ENCODE data around the gene TCF4.

The TCF4 gene

DNA sequence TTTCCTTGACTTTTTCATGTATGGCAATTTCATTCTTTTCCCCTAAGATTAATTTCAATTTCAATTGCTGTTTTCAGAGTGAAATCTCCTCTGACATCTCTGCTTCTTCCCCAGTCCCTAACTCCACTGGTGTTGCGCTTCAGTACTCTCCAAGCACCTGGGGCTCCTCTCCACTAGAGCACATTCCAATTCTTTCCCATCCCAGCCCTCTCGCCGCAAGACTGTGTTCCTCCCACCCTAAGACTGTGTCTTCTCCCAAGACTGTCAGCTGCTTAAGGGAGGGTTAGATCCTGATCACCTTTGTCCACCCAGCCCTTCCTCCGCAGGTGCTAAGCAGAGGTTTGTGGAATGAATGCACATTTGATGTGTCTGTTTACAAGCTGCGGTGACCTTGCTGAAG is 373.0 kb downstream of the TCF4 start:
- DNase-seq: no peak

DNA sequence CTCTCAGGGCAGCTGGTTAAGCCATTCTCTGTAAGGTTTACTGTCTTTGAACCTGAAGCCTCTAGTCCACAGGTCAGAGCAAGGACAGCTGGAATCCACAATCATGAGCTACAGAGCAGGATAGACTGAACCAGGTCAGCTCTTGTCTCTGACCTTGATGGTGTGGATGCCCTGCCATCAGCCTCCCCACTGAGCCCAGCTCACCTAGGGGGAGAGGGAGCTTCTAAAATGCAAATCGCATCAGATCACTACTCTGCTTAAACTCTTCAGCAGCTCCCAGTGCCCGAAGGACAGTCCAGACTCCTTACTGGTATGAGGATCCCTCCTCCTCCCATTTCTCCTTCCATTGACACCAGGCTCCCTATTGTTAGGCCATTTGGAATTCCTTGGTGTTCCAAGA is 373.5 kb downstream of the TCF4 start:
- no peak for DNase-seq

DNA sequence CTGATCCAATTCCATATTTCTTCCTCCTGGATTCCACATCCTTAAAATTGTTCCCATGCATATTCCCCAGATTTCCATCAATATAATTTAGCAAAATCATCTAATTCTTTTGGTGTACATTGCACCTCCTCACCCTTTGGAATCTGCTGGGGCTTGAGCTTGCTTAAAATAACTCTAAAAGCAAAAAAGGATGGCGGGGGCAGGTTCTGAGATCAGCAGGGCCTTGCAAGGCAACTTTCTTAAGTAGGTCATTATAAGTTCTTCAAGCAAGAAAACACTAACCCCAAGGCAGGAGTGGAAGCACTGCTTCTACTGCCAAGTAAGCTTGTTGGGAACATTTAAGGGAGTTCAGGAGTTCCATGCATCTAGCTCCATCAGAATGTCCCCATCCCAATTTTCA is 374.4 kb downstream of the TCF4 start:
- DNase-seq: no peak

DNA sequence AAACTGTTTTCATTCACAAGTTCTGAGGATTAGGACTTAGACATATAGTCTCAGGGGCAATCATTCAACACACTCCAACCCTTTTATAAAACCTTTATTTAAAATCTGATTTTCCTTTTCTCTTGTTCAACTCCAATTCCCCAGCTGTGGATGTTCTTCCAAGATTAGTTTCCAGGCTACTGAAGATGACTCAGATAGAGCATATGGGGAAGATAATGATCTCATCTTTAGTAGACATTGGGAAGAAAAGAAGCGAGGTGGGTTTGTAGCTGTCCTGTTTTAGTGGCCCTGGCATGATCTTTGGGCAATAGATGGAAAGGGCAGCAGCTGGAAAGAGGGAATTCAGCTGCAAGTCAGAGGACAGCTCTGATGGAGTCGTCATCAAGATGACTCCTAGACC is 381.1 kb downstream of the TCF4 start:
- DNase-seq: no peak

DNA sequence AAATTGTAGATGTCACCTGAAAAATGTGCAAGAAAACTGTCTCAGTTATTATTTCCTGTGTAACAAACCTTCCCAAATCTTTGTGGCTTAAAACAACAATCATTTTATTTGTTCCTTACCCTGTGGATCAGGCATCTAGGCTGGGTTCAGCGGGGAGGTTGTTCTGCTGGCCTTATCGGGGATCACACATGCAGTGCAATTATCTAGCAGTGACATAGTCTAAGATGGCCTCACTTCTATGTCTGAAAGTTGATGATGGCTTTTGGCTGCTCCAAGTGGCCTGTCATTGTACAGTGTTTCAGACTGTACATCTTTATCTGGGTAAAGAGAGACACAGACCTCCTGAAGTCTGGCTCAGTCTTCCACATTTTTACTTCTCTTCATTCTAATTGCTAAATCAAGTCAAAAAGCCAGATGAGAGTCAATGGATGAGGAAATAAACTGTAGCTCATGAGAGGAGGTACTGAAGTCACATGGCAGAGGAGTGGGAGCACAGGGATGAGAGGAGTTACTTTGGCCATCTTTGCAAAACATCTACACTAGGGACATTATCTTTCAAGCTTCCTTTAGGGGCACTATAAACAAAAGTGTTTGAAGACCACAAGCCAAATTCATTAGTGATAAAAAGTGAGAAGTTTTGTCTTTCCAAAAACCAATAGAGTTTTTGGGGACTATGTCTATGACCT is 385.6 kb downstream of the TCF4 start:
- no peak for DNase-seq

DNA sequence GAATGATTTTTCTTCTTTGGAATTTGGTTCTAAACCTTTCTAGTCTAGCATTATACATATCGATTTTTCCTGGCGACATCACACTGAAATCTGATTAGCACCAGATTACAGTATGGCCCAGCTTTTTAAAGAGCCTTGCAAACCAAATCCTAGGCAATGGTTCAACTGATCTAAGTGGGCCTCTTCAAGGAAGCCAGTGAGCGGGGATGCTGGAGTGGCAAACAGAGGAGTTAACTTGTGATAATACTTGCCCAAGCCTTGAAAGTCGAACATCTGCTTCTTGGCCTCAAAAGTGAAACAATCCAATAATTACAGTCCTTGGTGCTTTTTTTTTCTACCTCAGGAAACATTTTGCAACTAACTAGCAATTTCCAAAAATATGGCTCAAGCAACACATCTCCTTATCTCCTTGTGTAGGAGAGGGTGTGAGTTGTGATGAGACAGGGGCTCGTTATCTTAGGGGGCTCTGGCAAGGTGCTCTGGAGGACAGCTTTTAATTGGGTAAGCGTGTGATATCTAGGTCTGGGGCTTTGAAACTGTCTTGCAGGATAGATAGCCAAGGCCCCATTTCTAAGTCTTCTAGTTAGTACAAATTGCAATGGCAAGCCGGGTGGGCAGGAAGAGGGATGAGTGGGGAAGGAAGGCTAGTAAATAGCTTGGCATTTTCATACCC is 388.6 kb downstream of the TCF4 start:
- DNase-seq: no peak

DNA sequence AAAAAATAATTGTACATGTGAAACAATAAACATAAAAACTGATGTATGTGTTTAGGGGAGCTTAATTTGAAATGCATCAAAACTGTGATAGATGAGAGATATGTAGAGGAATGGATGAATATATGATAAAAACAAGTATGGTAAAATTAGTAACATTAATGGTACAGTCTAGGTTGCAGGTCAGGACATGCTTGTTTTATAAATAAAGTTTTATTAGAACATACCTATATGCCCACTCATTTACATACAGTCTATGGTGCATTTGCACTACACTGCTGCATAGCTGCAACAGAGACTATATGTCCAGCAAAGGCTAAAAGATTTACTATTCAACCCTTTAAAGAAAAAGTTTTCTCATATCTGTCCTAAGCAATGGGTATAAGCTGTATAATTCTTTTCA is 392.1 kb downstream of the TCF4 start:
- no peak for DNase-seq

DNA sequence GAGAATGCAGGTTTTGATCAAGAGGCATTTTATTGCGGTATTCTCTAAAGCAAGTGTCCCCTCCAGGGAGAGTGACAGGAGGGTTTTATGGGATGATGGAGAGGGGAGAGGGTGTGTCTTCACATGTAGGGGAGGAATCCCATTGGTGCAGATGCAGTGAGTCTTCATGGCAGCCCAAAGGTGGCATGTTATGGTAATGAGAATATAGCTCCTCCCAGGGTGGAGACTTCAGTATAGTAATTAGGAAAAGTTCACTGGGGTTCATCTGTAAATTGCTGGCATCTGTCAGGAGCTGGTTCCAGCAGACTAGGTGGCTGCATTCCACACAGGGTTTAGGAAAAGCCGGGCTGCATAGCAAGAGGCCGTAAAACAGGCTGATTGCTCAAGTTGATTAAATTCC is 398.0 kb downstream of the TCF4 start:
- no peak for DNase-seq

DNA sequence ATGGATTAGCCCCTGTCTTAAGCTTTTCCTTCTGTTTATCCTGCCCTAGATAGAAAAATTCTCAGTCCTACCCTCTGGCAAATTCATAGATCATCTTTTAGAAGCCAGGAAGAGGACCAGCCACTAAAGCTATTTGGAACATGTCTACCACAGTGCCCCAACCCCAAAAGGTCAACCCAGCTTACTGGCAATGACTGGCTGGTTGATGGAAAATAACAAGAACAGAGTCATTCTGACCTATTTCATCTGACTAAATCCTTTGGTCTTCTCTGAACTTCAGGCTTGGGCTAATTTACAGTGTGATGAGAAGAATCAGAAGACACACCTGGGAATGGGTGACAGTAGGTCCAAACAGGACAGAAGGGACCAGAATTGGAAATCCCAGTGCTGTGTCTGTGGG is 401.4 kb downstream of the TCF4 start:
- DNase-seq: no peak

DNA sequence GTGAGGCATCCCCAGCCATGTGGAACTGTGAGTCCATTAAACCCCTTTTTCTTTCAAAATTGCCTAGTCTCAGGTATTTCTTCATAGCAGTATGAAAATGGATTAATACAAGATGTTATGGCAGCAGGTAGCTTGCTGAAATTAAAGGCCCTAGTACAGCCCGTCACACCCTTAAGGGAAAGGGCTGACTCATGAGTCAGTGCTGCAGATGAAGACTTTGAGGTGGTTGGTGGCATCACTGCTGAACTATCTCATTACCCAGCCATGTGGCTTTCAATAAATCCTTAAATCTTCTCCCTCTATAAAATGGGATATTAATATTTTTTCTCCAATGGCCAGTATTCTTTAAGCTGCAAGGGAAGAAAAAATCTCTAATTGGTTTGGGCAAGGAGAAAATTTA is 402.6 kb downstream of the TCF4 start:
- DNase-seq: no peak

DNA sequence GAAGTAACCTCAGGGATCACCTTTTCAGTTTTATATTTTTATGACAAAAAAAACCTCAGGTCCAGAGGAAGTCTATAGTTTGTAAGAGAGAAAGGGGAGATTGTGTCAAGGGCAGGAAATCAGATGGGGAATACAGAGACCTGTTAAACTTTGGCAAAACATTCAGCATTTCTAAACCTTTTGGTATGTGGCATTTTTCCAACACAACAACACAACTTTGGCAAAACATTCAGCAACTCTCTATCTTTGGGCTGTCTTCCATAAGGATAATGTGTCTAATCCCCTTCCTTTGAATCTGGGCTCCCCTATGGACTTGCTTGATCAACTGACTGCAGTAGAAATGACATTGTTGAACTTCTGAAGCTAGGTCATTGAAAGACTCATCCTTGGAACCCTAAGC is 408.2 kb downstream of the TCF4 start:
- no peak for DNase-seq

DNA sequence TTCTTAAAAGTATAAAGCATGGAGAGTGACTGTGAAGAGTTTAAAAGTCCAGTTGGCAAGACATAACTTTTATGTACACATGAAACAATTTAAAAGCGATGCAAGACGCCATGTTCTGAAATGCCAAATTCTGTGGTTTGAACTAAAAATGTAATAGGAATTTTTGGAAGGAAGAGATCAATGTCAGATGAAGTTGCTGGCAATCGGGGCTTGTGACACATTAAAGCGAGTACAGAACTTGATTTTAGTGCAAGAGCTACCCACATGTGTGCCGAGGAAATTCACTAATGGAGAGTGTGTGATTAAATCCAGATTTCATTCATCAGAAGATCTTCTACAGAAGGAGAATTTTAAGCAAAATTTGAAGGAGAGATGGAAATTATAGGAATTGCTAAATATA is 408.6 kb downstream of the TCF4 start:
- DNase-seq: no peak

DNA sequence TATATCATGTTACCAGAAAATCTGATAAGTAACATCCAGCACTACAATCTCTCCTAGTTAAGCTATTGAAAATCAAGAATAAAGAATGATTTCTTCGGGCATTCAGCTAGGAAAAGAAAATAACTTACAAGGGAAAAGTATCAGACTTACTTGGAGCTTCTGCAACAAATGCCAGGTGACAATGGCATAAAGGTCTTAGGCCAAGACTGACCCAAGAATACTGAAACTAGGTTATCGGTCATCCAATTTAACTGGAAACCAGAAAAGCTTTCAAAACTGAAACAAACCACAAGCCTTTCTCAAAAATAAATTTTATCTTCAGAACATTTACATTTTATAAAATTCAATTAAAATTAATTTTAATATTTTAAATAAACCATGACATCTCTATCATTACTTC is 414.7 kb downstream of the TCF4 start:
- DNase-seq: no peak

Measured in activated CD4-positive, alpha-beta T cell treated with anti-CD3 and anti-CD28 coated beads for 48 hours (primary cell).